Right ventricle myocardium inferior (tissue), 1 donor: ENCODE results near the gene TMEM184C. TPM values are rescaled to one million over a fixed set of nuclear protein-coding genes. Genes with fewer than 3 reads are reported as not detected.

Experiments used
- ATAC-seq: fragments of 200-7000 bp; cut with Tn5 transposase; one replicate; pipeline ENCODE4 v1.9.1; 2020; ENCODE audit warnings: mild to moderate bottlenecking, moderate library complexity
- DNase-seq: peaks from one replicate; pipeline ENCODE4 v3.0.0; 2021; ENCODE audit errors: missing footprints
- intact Hi-C: fragments of 100-400 bp; cut with DNase I; formaldehyde crosslinking; loops from one replicate; pipeline ENCODE4 v1.11.0; 2022
- total RNA-seq: library from RNA; stranded (reverse); fragmentation: NEBNext Ultra II Directional; extraction: Animal tissue kit (Norgen Biotek cat#: 25700); gene quantifications from one replicate; pipeline ENCODE4 v1.2.1, GENCODE V29; 2021
- donor health status: DM: no; HTN: yes; CAD: no; lungs with severe emphysema.

The TMEM184C gene
- total RNA-seq, 1 donor from 2014 or later = 26.4 TPM

DNA sequence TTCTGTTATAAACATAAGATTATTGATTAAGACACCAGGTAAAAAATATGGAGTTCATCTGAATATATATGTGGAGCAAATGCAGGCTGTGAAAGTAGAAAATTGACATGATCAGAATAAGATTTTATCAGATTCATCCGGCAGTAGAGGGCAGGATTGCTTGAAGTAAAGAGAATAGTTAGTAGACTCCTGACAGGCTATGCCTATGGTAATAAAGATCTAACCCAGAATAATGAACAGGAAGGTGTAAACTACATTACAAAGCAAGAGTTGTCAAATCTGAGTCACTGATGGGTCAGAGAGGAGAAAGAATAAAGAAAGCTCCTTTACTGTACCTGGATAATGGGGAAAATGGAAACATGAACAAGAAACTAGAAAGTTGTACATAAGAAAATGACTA lies 20.8 kb upstream of the TMEM184C start:
- no peak for DNase-seq
- intact Hi-C loops = no loop called here
- no peak for ATAC-seq

DNA sequence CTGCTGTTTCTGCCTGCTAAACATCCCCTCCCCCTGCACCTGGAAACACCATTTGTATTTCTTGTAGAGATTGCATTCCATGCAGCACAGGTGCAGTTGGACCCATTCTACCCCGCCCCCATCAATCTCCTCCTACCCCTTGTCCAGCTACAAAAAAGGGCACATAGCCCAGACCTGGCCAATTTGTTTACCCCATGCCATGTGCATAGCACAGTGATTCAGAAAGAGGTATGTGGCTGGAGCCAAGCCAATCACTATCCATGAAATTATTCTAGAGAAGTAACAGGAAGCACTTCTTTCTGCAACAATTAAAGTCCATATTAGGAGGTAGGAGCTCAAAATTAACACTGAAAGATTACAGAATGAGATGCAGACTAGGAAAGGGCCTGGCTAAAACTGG lies 20.2 kb upstream of the TMEM184C start:
- DNase-seq (no peak), ATAC-seq (no peak)
- intact Hi-C loops = no loop called here

DNA sequence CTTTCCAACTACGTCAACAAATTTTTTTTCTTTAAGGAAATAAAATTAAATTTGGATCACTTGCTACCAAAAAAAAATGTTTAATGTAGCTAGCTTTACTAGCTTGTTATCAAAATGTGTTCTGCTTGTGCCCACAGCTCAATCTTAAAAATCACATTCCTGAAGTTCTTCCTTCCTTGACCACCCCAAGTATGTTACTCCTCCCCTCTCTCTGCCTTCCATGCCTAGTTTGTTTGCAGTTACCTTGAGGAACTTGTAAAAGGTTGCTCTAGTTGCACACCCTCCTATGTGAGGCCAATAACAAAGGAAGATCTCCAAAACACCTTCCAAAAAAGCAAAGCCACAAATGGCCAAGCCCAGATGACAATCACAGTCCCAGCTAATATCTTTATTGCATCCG lies 19.6 kb upstream of the TMEM184C start:
- intact Hi-C loops = no loop called here
- DNase-seq (no peak), ATAC-seq (no peak)

DNA sequence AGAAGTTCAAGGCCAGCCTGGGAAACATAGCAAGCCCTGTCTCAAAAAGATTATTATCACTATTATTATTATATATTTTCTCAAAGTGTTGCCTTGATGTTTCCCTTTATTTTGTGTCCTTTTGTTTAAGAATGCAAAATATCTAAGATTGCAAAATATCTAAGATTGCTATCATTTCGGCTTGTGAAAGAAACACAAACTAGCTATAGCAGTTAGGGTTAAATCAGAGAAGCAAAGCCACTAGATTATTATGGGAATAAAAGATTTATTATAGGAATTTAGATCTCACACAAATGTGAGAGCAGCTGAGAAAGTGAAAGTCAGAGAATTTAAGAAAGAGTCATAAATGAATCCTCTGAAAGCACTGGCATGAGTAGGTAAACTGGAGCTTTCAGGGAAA lies 18.0 kb upstream of the TMEM184C start:
- intact Hi-C loops = no loop called here
- ATAC-seq = no peak
- no peak for DNase-seq

DNA sequence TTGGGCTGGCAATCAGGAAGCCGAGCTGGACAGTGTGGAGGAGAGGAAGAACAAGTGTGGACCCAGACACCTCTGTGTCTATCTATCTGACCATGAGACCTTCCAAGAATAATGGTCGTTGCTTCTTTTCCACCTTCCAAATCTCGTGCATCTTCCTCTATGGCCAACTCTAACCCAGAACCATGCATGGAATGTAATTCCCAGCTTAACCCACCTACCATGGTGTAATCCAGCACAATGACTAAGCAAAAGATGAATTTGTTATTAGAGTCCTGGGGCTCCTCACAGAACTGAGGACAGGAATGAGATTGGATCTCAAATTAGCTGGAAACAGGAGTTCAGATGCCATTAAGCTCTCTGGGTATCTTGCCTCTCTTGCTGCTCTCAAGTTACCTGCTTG lies 17.4 kb upstream of the TMEM184C start:
- intact Hi-C loops = no loop called here
- ATAC-seq = no peak
- no peak for DNase-seq

DNA sequence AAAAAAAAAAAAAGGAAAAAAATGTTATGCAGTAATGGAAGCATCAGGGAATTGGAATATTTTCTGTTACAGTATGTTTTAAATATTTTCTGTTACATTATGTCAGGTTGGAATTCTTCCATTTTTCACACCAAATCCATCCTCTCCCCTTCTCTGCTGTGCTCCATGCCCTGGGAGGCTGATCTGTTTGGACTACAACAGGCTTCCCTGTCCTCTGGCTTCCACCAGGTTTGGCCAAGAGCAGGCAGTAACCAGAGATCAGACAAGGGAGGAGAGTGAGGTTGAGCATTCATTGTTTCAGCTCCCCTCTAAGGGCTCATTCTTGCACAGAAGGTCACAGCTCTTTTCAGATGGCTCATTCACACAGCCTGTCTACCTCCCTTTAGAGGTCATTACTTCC lies 11.7 kb upstream of the TMEM184C start:
- ATAC-seq = no peak
- intact Hi-C loops = no loop called here
- no peak for DNase-seq

DNA sequence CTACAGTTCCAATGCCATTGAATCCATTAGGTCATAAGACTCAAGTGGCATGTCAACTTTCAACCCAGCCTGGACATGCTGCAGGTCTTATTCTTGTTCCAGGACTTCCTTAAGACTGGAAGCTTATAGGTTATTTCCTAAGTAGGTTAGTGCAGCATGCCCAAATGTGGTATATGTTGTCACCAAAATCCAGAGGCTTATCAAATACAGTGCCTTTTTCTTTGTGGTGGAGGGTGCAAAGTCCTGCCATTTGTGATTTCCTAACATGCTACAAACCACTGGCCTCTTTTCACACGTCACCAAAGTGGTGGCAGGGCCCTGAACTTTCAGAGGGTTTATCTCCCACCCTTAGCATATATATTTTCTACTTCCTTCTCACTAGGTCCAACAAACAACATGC lies 9.7 kb upstream of the TMEM184C start:
- no peak for DNase-seq
- ATAC-seq = no peak
- intact Hi-C loops = no loop called here

DNA sequence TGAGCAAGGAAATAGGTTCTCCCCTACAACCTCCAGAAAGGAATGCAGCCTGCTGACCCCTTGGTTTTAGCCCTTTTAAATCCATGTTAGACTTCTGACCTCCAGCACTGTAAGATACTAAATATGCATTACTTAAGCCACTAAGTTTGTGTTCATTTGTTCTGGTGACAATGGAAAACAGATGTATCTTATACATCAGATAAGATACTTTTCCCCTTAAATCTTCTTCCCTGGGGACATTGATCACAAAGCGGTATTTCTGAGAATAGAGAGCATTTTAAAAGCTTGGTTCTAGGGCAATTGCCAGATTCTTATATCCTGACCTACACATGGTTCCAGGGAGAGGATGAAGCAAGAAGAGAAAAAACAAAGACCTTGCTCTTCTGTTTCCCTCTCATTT lies 6.5 kb upstream of the TMEM184C start:
- intact Hi-C loops = no loop called here
- ATAC-seq = no peak
- no peak for DNase-seq

DNA sequence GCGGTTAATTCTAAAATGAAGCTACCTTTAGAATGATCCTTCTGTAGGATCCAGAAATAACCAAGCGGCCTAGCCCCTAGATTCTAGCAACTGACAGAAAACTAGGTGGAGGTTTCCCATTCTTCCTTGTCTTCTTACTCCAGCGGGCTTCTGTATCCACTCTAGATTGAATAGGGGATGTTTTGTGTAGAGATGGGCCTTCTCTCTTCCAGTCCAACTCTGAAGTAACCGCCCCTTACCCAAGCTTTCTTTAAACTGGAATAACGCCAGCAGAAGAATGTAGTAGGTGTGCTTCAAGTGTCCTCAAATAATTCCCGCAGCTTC lies 386 bp upstream of the TMEM184C start:
- no peak for ATAC-seq
- intact Hi-C loops = no loop called here
- DNase-seq = no peak

DNA sequence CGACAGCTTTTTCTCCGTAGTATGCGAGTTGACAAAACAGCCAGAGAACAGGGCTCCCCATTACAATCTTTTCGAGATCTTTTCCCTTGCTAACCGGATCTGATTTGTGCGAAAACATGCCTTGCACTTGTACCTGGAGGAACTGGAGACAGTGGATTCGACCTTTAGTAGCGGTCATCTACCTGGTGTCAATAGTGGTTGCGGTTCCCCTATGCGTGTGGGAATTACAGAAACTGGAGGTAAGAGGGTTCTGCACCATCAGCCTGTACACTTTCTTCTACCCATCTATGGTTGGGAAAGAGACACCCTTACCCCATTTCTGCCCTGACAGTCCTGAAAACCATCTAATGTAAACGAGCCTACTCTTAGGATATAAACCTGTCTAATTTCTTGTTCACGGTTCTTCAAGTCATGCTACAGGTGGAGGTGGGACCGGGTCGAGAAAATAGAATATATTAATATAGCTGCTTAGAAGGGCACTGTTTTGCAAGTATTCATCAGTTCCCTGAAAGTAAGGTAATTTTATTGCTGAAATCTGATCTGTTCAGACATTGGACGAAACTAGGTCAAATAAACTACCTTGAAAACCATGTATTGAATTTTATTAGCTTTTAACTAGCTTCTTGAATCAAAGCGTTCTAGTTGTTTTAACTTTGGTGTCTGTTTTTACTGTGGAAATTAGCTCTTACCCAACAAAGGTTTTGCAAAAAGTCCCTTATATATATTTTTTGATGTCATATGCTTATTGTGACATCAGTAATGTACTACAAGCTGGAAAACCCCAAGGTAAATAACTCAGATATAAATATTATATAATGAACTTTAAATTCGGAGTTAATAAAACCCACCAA lies 869 bp downstream of the TMEM184C start:
- no peak for DNase-seq
- intact Hi-C loops = no loop called here
- peak; percentile 1 for ATAC-seq

DNA sequence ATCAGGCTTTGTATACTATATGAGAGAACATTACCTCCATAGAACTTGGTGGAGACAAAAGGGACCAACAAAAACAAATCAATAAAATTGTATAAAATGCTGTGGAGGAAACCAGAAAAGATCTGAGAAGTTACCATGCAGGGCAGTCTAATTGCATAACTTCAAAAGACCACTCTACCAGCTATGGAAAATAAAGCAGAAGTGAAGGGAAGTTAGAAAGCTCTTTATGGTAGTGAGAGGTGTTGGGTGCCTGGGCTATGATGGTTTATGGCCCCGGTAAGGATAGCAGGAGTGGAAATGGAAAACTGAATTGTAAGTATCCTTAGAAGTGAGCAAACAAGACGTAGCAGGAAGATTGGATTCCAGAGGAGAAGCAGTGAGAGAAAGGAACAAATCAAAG lies 3.1 kb downstream of the TMEM184C start:
- ATAC-seq (no peak), DNase-seq (no peak)
- intact Hi-C loops = no loop called here

DNA sequence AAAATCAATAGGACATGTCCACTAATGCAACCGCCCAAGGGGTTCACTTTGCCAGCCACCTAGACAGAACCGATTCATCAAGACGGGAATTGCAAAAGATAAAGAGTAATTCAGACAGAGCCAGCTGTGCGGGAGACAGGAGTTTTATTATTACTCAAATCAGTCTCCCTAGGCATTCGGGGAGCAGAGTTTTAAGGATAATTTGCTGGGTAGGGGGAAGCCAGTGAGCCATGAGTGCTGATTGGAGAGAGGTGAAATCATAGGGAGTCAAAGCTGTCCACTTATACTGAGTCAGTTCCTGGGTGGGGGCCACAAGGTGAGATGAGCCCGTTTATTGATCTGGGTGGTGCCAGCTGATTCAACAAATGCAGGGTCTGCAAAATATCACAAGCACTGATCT lies 8.5 kb downstream of the TMEM184C start:
- intact Hi-C loops = no loop called here
- no peak for ATAC-seq

DNA sequence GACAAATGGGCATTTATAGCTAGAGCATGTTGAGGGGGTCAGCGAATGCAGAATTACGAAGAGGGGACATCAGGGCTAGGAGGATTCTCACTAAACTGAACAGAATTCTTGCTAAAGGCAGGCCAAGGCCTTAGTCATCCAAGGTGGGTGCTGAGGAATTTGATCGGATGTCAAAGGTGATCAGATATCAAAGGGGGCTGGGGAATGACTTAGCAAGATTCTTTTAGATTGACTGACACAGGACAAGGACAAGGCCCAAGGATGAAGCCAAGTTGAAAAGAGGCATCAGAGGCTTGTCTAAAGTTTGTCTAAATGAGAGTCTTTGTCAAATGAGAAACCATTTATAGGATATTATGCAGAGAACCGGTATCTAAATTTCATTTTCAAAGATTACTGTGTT lies 9.7 kb downstream of the TMEM184C start:
- no peak for DNase-seq
- ATAC-seq = no peak
- intact Hi-C loops = no loop called here

More for the DNA sequence above, 8.5 kb downstream of the TMEM184C start:
- no peak for DNase-seq

DNA sequence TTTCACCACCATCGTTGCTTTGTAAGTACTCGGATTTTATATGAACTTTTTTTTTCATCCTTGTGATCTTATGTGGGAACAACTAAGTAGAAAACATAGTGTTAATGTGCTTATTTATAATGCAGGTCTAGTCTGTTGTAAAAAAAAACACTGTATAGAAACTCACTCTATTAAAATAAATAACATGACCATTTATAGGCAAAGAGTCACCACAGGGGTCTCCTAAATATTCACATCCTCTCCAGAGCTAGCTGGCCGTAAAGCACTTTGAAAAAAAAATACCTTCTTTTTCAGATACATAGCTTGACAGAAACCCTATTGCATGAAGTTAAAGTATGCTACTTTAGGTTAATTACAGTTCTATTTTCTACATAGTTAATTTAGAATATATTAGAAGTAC lies 11.2 kb downstream of the TMEM184C start:
- no peak for ATAC-seq
- intact Hi-C loops = no loop called here
- DNase-seq = no peak

DNA sequence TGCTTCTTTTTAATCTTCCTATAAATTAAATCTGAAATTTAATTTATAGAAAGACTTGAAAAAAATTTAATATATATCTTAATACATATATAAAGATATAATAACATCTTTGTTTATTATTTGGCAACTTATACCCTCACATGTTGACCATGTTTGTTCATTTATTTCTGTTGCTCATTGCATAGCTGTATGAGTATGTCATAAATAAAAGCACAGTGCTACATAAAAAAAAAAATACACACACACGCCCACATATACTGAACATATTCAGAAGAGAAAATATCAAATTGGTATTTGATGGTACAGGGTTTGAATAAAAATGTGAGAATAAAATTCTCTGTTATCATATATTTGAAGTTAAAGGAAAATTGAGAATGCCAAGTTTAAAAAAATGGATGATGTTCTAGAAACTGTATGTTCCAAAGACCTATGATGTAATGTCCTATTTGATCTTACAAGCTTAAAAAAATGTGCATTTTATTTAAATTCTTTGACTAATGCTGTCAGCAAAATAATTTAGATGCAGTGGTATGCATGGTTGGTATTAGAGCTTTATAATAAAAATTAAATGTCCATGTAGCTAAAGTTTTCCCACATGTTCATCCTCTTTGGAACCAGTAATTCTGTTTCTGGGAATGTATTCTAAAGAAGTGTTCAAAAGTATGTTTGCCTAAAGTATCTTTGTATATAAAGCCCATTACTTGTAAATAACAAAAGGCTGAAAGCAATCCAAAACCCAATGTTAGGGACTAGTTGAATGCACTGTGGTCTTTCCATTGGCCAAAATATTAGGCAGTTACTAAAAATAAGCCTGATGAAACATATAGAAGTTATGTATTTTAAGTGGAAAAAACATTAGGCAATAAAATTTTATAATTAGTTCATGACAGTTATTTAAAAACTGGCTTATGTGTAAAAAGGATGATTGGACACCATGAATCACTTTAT lies 12.9 kb downstream of the TMEM184C start:
- no peak for DNase-seq
- intact Hi-C loops = no loop called here
- no peak for ATAC-seq

DNA sequence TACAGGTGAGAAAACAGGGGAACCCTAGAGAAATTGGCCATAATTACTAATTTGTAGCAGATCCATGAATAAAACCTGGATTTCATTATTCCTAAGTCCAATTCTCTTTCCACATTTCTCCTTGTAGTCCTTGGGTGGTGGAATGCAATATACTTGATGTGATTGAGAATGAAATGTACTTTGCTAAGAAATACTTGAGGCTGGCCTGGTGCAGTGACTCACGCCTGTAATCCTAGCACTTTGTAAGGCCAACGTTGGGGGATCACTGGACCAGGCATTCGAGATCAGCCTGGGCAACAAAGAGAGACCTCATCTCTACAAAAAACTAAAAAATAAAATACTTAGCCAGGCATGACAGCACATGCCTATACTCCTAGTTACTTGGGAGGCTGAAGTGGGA lies 15.9 kb downstream of the TMEM184C start:
- DNase-seq (no peak), ATAC-seq (no peak)
- intact Hi-C loops = no loop called here

DNA sequence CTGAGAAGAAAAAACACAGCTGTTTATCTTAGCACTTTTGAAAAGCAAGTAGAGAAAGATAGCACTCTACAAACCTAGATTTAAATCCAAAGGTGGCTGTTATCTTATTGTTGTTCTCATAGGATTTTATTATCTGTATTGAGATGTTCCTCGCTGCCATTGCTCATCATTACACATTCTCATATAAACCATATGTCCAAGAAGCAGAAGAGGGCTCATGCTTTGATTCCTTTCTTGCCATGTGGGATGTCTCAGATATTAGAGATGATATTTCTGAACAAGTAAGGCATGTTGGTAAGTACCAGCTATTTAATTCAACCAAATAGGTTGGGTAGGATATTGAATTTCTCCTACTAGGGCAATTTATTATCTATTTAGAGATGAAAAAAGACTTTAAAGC lies 16.4 kb downstream of the TMEM184C start:
- ATAC-seq (no peak), DNase-seq (no peak)
- intact Hi-C loops = no loop called here

DNA sequence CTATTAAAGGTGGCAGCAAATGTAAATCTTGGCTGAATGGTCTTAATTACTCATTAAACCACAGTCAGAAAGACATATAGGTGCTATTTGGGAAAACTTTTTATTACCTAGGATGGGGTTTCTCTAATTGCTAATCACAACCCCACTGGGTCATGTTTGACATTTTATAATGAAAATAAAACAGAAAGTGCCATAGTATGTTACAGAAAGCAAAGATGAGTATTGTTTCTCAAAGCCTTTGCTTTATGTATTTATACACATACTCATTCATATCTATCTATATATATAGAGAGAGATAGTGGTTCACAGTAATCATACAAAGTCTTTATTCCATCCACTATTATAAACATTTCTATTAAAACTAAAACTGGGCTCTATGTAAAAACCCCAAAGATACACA lies 18.2 kb downstream of the TMEM184C start:
- ATAC-seq (no peak), DNase-seq (no peak)
- intact Hi-C loops = no loop called here

DNA sequence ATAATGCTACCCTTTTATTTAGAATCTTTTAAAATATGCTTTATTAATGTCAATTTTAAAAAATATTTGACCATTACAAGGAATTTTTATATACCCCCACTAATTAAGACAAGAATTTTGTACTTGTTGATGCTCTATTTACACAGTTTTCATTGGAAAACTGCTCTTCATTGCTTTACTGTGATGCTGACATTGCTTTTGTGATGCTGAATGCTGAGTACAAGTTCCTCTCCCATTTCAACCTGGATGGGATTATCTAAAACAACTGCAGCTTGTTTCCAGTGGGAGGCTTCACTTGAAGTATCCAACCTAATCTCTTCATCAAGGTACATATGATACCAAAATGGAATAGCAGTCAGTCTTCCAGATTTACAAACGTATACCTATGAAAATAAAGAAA lies 21.2 kb downstream of the TMEM184C start:
- DNase-seq = no peak
- no peak for ATAC-seq
- intact Hi-C loops = no loop called here

DNA sequence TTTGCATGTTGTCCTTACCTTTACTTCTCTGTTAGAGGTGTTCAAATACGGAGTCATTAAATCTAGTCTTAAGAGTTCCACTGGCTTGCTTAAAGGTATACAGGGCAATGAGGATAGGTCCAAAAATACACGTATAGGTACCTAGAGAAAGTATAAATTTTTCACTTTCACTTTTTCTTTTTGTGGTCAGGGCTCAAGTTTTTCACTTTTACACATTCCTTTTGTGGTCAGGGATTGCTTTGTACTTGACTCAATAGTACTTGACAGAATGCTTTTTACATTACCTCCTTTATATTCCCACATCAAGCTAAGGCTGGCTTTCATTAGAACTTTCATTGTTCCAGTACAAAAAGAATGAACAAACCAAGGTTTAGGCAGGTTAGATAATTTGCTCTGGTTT lies 21.7 kb downstream of the TMEM184C start:
- DNase-seq (no peak), ATAC-seq (no peak)
- intact Hi-C loops = no loop called here
